ENCODE results near the gene CRTC2. TPM values are rescaled to one million over a fixed set of nuclear protein-coding genes. Genes with fewer than 3 reads are reported as not detected.

CRTC2 gene
- total and polyA plus RNA-seq, 9 of the 15 experiments (the other 6 are each of a cell fraction or from before 2014, with no cell fraction given): 2.7 to 26.4 (median 10.2) TPM

DNA sequence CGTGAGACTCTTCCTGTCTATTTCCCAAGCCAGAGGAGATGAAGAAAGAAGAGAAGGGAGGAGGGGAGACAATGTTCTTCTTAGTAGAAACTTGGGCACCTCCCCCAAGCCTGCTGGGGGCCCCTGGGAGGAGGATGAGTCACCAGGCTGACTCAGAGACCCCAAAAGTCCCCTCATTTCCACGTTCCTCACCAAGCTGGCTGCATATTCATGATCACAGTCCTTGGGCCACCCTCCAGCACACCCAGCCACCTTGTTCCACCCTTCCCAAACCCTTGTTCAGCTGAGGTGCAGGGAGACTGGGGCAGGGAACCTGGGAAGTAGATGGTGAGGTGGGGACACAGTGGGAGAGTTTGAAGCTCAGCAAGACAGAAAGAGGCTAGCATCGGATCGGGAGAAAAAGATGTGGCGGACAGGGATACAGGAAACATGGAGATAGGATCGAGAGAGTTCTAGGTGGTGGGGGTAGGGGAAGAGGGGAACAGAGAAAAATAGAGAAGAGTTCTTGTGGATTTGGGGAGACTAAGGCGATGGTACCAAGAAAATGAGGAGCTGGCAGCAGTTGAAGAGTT is 27.0 kb upstream of the CRTC2 start (continued):
- TF ChIP-seq, protein P1, sequence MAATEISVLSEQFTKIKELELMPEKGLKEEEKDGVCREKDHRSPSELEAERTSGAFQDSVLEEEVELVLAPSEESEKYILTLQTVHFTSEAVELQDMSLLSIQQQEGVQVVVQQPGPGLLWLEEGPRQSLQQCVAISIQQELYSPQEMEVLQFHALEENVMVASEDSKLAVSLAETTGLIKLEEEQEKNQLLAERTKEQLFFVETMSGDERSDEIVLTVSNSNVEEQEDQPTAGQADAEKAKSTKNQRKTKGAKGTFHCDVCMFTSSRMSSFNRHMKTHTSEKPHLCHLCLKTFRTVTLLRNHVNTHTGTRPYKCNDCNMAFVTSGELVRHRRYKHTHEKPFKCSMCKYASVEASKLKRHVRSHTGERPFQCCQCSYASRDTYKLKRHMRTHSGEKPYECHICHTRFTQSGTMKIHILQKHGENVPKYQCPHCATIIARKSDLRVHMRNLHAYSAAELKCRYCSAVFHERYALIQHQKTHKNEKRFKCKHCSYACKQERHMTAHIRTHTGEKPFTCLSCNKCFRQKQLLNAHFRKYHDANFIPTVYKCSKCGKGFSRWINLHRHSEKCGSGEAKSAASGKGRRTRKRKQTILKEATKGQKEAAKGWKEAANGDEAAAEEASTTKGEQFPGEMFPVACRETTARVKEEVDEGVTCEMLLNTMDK (IDR thresholded peaks at IDR 0.05; ENCODE audit: borderline replicate concordance, insufficient read depth, low read depth, low read length, poor library complexity, severe bottlenecking): no peak
- TF ChIP-seq ARID1B (IDR thresholded peaks at IDR 0.05) (peak; percentile 76), RBM25 (IDR thresholded peaks at IDR 0.05; ENCODE audit: low read depth, low read length, severe bottlenecking) (no peak), SUPT5H (IDR thresholded peaks at IDR 0.05) (peak; percentile 57; the same call in 1 of the 2 replicates), KDM2B (CRISPR knock-in tag; IDR thresholded peaks at IDR 0.05) (no peak), TOE1 (IDR thresholded peaks at IDR 0.05; ENCODE audit: borderline replicate concordance) (0 out of 2 replicates have a peak, but pooled peaks have one; percentile 31), TOE1 (CRISPR knock-in tag; IDR thresholded peaks at IDR 0.05; ENCODE audit: borderline replicate concordance, low read depth) (no peak), EWSR1 (IDR thresholded peaks at IDR 0.05; ENCODE audit: borderline replicate concordance, low read depth, partially characterized antibody) (no peak), TAF9B (IDR thresholded peaks at IDR 0.05; ENCODE audit: partially characterized antibody) (no peak), MAZ (CRISPR knock-in tag; conservative IDR thresholded peaks at IDR 0.05 in 1 of 2, IDR thresholded peaks at IDR 0.05 in 1 of 2) (peak in 1 of 2 experiments; percentile 48; a peak in 1 of 4 replicates), BCL6 (CRISPR knock-in tag; IDR thresholded peaks at IDR 0.05) (no peak), NCOR1 (IDR thresholded peaks at IDR 0.05) (no peak), ZNF583 (CRISPR knock-in tag; IDR thresholded peaks at IDR 0.05) (no peak), CREM (IDR thresholded peaks at IDR 0.05; ENCODE audit: low read depth) (0 out of 2 replicates have a peak, but pooled peaks have one; percentile 26)
- TF ChIP-seq, protein P2, sequence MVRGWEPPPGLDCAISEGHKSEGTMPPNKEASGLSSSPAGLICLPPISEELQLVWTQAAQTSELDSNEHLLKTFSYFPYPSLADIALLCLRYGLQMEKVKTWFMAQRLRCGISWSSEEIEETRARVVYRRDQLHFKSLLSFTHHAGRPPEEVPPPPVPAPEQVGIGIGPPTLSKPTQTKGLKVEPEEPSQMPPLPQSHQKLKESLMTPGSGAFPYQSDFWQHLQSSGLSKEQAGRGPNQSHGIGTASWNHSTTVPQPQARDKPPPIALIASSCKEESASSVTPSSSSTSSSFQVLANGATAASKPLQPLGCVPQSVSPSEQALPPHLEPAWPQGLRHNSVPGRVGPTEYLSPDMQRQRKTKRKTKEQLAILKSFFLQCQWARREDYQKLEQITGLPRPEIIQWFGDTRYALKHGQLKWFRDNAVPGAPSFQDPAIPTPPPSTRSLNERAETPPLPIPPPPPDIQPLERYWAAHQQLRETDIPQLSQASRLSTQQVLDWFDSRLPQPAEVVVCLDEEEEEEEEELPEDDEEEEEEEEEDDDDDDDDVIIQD (CRISPR knock-in tag; IDR thresholded peaks at IDR 0.05): no peak
- TF ChIP-seq, protein P3, sequence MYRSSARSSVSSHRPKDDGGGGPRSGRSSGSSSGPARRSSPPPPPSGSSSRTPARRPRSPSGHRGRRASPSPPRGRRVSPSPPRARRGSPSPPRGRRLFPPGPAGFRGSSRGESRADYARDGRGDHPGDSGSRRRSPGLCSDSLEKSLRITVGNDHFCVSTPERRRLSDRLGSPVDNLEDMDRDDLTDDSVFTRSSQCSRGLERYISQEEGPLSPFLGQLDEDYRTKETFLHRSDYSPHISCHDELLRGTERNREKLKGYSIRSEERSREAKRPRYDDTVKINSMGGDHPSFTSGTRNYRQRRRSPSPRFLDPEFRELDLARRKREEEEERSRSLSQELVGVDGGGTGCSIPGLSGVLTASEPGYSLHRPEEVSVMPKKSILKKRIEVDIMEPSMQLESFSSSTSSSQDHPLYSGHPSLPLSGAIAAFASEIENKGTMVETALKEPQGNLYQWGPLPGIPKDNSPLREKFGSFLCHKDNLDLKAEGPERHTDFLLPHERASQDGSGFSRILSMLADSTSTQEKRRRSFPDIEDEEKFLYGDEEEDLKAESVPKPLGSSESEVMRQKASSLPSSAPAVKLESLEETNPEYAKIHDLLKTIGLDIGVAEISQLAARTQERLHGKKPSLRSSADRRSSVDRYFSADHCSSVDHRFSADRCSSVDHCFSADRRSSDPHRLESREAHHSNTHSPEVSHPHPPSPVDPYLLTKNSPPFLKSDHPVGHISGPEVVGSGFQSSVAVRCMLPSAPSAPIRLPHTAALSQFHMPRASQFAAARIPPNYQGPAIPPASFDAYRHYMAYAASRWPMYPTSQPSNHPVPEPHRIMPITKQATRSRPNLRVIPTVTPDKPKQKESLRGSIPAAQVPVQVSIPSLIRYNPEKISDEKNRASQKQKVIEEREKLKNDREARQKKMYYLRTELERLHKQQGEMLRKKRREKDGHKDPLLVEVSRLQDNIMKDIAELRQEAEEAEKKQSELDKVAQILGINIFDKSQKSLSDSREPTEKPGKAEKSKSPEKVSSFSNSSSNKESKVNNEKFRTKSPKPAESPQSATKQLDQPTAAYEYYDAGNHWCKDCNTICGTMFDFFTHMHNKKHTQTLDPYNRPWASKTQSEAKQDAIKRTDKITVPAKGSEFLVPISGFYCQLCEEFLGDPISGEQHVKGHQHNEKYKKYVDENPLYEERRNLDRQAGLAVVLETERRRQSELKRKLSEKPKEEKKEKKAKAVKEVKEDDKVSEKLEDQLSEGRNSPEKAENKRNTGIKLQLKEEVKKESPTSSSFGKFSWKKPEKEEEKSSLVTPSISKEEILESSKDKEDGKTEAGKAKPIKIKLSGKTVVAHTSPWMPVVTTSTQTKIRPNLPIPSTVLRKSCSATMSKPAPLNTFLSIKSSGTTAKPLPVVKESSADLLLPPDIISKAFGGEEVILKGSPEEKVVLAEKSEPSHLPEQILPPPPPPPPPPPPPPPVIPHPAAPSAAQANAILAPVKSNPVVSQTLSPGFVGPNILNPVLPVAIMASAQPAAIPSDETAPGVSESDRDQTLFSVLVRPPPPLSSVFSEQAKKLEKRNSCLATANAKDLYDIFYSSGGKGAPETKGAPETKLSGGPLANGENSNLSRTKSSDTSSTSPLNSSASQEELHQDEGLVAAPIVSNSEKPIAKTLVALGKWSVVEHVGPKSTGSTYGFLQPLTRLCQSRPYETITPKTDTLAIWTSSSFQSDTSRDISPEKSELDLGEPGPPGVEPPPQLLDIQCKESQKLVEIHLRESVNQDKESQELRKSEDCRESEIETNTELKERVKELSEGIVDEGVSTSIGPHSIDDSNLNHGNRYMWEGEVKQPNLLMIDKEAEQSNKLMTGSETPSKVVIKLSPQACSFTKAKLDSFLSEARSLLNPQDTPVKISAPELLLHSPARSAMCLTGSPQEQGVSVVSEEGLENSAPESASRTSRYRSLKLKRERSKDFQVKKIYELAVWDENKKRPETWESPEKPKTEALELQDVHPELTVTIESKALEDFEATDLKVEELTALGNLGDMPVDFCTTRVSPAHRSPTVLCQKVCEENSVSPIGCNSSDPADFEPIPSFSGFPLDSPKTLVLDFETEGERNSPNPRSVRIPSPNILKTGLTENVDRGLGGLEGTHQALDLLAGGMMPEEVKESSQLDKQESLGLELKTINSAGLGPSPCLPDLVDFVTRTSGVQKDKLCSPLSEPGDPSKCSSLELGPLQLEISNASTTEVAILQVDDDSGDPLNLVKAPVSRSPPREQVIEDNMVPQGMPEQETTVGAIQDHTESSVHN (IDR thresholded peaks at IDR 0.05; ENCODE audit: borderline replicate concordance in 1 of 2, low read depth in 1 of 2): no peak

Data from K562 (cell line).